ENCODE results near the gene KDM3B. TPM values are rescaled to one million over a fixed set of nuclear protein-coding genes. Genes with fewer than 3 reads are reported as not detected.

The KDM3B gene
- total and polyA plus RNA-seq, 9 of the 15 experiments (the other 6 are each of a cell fraction or from before 2014, with no cell fraction given) = 13.8 to 62.8 (median 41.9) TPM

- Histone ChIP-seq H3K27ac (ENCODE audit: extremely low read depth, low read depth, low read length) (no peak overlapping the region), H3K4me1 (replicated peaks in 1 of 2; ENCODE audit: control insufficient read depth in 2 of 2, insufficient read depth in 2 of 2, low read length in 2 of 2) (peaks cover 19 to 35% of the 10 kb centered on the region in 2 experiments; a peak in 4 of 5 replicates), H3K4me3 (no peak overlapping the region), H3K9me1 (ENCODE audit: control insufficient read depth, insufficient read depth, low read length) (peaks cover 22% of the 10 kb centered on the region), H3K79me2 (ENCODE audit: control insufficient read depth, insufficient read depth, low read length) (peaks cover 33% of the 10 kb centered on the region), H3K9me3 (replicated peaks; ENCODE audit: control insufficient read depth, insufficient read depth, low read depth, low read length) (no peaks in the 10 kb centered on the region), H4K20me1 (replicated peaks; ENCODE audit: control insufficient read depth, insufficient read depth, low read length) (peaks cover 29% of the 10 kb centered on the region), H3K9ac (ENCODE audit: insufficient read depth in 1 of 2, low read depth in 2 of 2, low read length in 2 of 2) (no peak overlapping the region), H3K4me2 (ENCODE audit: insufficient read depth, low read length) (no peak overlapping the region; the same call in 1 of the 2 replicates), H2AFZ (ENCODE audit: low read depth, low read length) (no peak overlapping the region), H3K36me3 (ENCODE audit: control insufficient read depth, insufficient read depth, low read length) (peaks cover 30% of the 10 kb centered on the region), H3K27me3 (ENCODE audit: control insufficient read depth in 2 of 2, insufficient read depth in 2 of 2, low read length in 2 of 2) (no peaks in the 10 kb centered on the region)
- 69% methylated on average over 8 of the region's 8 CpGs for WGBS (ENCODE audit: insufficient coverage, low coverage, missing lambda C conversion rate)
- BruUV-seq (replicated peaks) = no TSS peak
- DNase-seq (ENCODE audit: extremely low read depth in 1 of 4, low spot score in 3 of 4) (no peak), FAIRE-seq (peak; percentile 58), ATAC-seq (peak; percentile 15)
- intact Hi-C loops (cut with micrococcal nuclease) = no loop called here
- ChIA-PET POLR2A (interaction anchor here (0.7 to 1.7 kb wide), 7 partner anchors 12 to 75 kb away, joined by 3 to 10 read pairs (median 3); no protein-coding TSS in a partner anchor), CTCF (ENCODE audit: low intra/inter-chr PET ratio) (no interaction called here)
- in situ Hi-C loops (cut with MboI) = no loop called here
- TF ChIP-seq YY1 (IDR thresholded peaks at IDR 0.05; ENCODE audit: borderline replicate concordance in 1 of 3, control insufficient read depth in 1 of 3, extremely low read depth in 1 of 3, insufficient read depth in 3 of 3, insufficient read length in 1 of 3, insufficient replicate concordance in 2 of 3, low read depth in 1 of 3, low read length in 2 of 3) (peak in 1 of 3 experiments; percentile 46), LCOR (CRISPR knock-in tag; IDR thresholded peaks at IDR 0.05) (peak; percentile 73), RBM39 (optimal IDR thresholded peaks at IDR 0.05; ENCODE audit: low read depth, low read length) (peak; percentile 81), ILF3 (IDR thresholded peaks at IDR 0.05; ENCODE audit: borderline replicate concordance) (peak; percentile 41; the same call in 1 of the 2 replicates), POLR2AphosphoS5 (IDR thresholded peaks at IDR 0.05; ENCODE audit: control insufficient read depth, insufficient read depth, low read depth, low read length) (peak; percentile 95; the same call in 1 of the 2 replicates), POLR2H (tag; IDR thresholded peaks at IDR 0.05; ENCODE audit: low read depth) (0 out of 2 replicates have a peak, but pooled peaks have one; percentile 15), KHSRP (IDR thresholded peaks at IDR 0.05) (no peak), ZZZ3 (IDR thresholded peaks at IDR 0.05) (no peak), RBM14 (IDR thresholded peaks at IDR 0.05; ENCODE audit: borderline replicate concordance, insufficient read depth, low read depth, low read length) (0 out of 2 replicates have a peak, but pooled peaks have one; percentile 26), SIN3A (IDR thresholded peaks at IDR 0.05; ENCODE audit: borderline replicate concordance in 2 of 2, control insufficient read depth in 1 of 2, low read depth in 2 of 2, low read length in 2 of 2) (peak in 1 of 2 experiments; percentile 97; a peak in 2 of 4 replicates), NEUROD1 (IDR thresholded peaks at IDR 0.05; ENCODE audit: borderline replicate concordance, low read depth, low read length, partially characterized antibody) (peak; percentile 61), RBM25 (IDR thresholded peaks at IDR 0.05; ENCODE audit: low read depth, low read length, severe bottlenecking) (no peak), SP2 (IDR thresholded peaks at IDR 0.05; ENCODE audit: extremely low read depth, low read depth, low read length, poor library complexity, severe bottlenecking) (peak; percentile 19), RFX5 (IDR thresholded peaks at IDR 0.05; ENCODE audit: low read depth, low read length) (no peak), NFATC3 (IDR thresholded peaks at IDR 0.05) (peak; percentile 47; the same call in 1 of the 2 replicates)
- TF ChIP-seq, protein P1, sequence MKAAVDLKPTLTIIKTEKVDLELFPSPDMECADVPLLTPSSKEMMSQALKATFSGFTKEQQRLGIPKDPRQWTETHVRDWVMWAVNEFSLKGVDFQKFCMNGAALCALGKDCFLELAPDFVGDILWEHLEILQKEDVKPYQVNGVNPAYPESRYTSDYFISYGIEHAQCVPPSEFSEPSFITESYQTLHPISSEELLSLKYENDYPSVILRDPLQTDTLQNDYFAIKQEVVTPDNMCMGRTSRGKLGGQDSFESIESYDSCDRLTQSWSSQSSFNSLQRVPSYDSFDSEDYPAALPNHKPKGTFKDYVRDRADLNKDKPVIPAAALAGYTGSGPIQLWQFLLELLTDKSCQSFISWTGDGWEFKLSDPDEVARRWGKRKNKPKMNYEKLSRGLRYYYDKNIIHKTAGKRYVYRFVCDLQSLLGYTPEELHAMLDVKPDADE (conservative IDR thresholded peaks at IDR 0.05; ENCODE audit: control insufficient read depth, low read depth, low read length) = peak; percentile 61; the same call in 1 of the 2 replicates
- TF ChIP-seq, protein P2, sequence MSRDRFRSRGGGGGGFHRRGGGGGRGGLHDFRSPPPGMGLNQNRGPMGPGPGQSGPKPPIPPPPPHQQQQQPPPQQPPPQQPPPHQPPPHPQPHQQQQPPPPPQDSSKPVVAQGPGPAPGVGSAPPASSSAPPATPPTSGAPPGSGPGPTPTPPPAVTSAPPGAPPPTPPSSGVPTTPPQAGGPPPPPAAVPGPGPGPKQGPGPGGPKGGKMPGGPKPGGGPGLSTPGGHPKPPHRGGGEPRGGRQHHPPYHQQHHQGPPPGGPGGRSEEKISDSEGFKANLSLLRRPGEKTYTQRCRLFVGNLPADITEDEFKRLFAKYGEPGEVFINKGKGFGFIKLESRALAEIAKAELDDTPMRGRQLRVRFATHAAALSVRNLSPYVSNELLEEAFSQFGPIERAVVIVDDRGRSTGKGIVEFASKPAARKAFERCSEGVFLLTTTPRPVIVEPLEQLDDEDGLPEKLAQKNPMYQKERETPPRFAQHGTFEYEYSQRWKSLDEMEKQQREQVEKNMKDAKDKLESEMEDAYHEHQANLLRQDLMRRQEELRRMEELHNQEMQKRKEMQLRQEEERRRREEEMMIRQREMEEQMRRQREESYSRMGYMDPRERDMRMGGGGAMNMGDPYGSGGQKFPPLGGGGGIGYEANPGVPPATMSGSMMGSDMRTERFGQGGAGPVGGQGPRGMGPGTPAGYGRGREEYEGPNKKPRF (IDR thresholded peaks at IDR 0.05; ENCODE audit: low read depth, low read length) = peak; percentile 91; the same call in 1 of the 2 replicates
Observed at GRCh38 chr5:138468966-138469539, 116.6 kb downstream of the KDM3B start.
